Measurements from ENCODE around the gene SC5D.

SC5D gene

DNA sequence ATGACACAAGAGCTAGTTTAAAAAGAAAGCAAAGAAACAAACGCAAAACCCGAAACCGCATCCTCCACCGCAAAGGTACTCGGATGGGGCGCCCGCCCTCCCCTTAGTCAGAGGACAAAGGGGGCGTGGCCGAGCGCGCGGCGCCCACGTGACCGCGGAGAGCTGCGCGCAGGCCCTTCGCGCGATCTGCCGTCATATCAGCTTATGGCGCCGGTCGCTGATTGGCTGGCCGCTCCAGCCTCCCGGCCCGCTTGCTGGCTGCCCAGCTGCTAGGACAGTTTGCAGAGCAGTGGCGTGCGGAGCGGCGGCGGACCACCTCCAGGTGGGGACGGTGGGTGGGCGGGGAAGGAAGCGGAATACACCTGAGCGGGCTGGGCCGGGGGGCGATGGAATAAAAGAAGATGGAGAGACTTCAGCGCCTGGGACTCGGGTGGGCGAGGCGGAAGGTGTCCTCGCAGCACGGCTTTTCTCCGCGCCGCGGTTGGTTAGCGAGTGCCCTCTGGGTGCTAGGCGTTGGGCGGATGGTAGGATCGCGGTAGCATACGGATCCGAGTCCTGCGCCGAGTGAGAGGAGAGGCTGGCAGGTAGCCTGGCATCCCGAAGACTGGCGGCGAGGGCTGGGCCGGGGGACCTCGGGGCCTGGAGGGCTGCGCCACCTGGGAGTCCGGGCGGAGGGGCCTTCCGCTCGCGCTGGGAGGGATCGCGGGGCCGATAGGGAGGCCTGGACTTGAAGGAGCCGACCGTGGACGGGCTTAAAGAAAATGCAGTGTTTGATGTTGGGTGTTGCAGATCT, at the start of gene SC5D:
TSS of gene SC5D (plus strand) at position 277 of the 793 bp plus-strand sequence. CDS start 10,605 bp downstream, outside the sequence.
- DNase-seq: peak; percentile 88 to 91

DNA sequence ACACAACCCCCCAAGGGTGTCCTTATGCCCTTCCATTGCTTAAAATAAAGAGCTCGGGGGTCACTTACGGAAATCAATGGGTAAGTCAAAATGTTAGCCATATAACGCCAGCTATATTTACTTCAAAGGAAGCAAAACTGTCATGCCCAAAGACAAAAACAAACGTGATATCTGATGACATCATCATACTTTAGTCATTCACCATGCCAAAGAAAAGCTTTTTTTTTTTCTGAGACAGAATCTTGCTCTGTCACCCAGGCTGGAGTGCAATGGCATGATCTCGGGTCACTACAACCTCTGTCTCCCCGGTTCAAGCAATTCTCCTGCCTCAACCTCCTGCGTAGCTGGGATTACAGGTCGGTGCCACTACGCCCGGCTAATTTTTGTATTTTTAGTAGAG, 47.7 kb upstream of the SC5D start:
- DNase-seq: no peak

DNA sequence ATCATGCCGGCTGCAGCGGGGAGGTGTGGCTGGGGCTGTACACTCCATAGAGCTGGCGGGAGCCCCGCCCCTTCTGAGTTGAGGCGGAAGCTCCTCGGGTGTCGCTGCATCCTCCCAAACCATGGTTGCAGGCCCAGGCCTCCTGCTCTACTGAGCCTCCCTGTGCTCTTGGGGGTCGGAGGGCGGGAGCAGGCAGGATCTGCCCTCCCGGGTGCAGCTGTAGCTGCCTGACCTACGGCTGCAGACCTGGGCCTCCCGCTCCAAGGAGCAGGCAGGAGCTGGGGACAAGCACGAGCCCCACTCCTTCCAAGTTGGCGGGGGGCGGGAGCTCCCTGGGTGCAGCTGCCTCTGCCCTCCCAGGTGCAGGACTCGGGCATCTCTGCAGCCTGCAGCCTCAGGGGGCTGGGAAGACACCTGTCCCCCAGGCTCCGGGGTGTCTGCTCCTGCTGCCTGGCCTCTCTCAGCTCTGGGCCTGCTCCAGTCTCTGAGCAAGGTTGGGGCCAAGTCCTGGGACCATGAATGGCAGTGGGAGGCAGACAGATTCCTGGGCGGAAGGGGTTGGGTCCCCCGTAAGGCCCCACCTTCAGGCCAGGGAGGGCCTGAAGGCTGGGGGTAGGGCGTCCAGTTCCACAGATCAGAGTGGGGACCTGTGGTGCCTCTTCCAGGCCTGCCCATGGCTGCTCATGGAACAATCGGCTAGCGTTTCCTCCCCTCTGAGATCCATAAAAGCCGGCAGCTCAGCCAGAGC, 46.4 kb upstream of the SC5D start:
- DNase-seq: no peak

- DNase-seq: no peak
Measured at GRCh38 chr11:121246769-121247035, 45.9 kb upstream of the SC5D start.

- DNase-seq: no peak
Measured at GRCh38 chr11:121248496-121248895, 44.1 kb upstream of the SC5D start.

DNA sequence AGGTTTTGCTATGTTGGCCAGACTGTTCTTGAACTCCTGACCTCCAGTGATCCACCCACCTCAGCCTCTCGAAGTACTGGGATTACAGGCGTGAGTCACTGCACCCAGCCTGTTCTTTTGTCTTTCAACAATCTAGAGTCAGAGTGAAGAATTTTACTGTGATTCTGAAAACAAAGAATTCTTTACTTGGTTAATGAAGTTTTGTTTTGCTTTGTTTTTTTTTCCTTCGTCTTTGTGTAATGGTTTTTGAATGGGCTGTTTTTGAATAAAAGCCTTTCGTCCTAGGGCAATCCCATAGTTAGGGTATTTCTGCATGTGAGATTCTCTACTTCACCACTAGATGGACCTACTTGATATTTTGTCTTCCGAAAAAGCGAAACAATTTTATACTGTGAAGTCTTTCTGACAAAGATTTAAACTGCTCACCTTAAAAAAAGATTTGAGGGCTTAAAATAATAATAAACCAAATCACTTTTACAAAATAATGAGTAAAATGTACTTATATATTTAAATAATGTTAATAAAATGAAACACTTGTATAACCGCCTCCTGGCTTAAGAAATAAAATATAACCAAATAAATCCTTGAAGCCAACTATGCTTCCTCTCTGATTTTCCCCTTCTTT, 43.4 kb upstream of the SC5D start:
- peak in 1 of 2 experiments; percentile 19 for DNase-seq

DNA sequence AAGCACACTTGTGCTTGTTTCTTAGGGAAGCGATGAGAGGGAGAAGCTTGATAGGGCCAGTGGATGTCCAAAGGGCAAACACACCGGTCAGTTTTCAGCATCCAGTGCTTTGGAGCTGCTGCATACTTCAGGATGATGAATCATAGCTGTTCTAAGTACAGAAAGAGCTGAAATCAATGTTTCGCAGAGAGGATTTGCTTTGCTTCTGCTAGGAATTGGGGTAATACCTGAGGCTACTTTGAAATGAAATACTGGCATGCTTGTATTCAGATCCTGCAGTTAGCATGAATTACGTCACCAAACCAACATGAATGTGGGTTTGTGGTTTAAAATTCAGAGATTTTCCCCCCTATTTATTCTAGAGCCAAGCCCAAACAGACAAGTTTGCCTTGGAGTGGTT, 41.7 kb upstream of the SC5D start:
- DNase-seq: no peak

DNA sequence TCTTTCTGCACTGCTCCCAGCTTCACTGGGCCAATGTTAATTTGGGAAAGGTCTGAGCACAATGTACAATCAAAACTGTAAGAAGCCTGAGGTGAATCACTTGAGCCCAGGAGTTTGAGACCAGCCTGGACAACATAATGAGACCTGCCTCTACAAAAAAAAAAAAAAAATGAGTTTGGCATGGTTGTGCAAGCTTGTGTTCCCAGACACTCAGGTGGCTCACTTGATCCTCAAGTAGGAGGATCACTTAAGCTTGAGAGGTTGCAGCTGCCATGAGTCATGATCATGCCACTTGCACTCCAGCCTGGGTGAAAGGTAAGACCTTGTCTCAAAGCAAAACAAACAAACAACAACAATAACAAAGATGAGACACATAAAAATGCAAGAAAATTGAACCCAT, 38.6 kb upstream of the SC5D start:
- DNase-seq: no peak

DNA sequence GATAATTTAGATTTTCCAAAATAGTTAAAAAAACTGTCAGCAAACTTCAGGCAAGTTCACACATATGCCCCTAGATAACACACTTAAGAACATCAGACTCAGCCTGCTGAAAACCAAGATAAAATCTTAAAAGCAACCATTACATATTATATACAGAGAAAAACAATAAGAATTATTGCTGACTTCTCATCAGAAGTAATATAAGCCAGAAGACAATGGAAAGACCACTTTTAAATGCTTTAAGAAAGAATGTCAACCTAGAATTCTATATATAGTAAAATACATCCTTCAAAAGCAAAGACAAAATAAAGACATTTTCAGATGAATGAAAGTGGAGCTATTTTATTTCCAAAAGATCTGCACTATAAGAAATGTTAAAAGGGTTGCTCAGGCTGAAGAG, 37.8 kb upstream of the SC5D start:
- DNase-seq: no peak

DNA sequence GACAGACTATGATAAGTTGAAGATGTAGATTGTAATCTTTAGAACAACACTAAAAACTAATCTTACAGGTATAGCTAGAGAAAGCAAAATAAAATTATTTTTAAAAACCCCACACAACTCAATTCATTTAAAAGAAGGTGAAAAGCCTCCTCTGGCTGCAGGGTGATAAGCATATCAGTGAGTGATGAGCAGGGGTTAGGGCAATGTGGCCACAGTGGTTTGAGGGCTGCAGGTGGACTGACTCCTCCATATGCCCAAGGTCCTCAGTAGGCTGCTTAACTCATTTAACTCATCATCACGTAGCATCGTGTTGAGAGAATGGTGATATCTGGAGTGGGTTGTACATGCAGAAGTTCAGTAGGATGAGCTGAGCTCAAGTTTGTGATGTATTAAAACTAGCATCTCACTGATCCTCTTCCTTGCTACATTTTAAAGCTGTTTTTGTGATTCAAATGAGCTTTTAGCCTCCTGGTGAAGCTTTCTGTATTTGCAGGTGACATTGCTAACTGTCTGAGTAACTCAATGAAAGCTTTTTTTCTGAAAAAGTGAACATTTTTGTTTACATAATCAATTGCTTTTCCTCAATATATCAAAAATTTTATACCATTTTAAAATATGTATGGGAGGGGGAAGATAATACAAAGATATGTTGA, 37.0 kb upstream of the SC5D start:
- no peak for DNase-seq

GRCh38 chr11:121257289-121257688, 35.3 kb upstream of the SC5D start:
- DNase-seq: no peak

DNA sequence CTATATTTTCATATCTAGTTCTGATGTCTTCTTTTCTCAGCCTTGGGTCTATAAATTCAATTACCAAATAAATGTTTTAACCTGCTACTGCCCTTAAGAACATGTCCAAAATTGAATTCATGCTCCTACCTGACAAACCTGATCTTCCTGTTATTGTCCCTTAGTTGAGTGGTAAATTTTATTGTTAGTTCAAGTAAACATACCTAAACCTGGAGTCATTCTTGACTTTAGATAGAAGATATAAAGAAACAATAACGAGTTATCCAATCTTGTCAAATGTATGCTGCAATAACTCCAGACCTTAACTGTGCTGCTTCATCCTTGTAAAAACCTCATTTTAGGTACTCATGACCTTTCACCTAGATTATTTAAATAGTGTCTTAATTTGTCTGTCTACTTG, 34.6 kb upstream of the SC5D start:
- DNase-seq: no peak

DNA sequence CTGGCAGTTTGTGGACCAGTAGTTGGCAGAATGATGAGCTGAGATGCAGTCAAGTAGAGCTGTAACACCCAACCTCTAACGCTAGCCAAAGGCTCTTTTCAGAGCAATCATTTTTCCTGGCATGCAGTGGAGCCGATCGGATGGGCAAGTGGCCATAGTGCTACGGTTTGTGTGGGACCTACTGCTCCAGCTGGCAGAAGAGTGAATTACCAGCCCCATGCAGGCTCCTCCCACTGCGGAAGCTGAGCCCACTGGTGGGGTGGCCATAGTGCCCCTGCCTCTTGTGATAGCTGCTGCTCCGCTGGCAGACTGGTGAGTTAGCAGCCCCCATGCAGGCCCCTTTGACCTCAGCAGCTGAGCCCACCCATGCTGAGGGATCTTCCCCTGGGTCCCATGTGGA, 27.0 kb upstream of the SC5D start:
- DNase-seq: no peak

- no peak for DNase-seq
Measured at GRCh38 chr11:121268581-121268980, 24.0 kb upstream of the SC5D start.

- no peak for DNase-seq
Measured at GRCh38 chr11:121270001-121270678, 22.4 kb upstream of the SC5D start.

DNA sequence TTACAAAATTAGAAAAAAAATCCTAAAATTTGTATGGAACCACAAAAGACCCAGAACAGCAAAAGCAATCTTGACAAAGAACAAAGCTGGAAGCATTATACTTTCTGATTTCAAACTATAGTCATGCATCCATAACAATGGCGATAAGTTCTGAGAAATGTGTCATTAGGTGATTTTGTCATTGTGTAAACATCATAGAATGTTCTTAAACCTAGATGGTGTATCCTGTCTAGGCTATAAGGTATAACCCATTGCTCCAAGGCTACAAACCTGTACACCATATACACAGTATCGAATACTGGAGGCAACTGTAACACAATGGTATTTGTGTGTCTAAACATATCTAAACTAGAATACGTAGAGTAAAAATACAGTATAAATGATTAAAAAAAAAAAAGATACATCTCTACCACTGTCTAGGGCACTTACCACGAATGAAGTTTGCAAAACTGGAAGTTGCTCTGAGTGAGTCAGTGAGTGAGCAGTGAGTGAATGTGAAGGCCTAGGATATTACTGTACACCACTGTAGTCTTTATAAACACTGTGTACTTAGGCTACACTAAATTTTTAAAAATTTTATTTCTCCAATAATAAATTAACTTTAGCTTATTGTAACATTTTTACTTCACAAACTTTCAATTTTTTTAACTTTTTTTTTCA, 18.1 kb upstream of the SC5D start:
- no peak for DNase-seq

DNA sequence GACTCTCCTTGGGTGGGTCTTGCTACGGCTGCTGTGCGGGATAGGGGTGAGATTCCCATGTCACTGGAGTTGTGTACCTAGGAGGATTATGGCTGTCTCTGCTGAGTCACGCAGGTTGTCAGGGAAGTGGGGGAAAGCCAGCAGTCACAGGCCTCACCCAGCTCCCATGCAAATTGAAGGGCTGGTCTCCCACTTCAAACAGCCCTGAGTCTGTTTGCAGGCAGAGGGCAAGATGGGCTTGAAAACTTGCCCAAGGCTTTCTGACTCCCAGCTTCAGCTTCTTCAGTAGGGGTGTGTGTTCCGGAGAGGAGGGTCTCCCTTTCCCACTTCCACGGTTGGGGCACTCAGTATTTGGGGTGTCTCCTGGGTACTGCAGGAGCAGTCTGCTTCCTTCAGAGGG, 10.9 kb upstream of the SC5D start:
- DNase-seq: no peak

DNA sequence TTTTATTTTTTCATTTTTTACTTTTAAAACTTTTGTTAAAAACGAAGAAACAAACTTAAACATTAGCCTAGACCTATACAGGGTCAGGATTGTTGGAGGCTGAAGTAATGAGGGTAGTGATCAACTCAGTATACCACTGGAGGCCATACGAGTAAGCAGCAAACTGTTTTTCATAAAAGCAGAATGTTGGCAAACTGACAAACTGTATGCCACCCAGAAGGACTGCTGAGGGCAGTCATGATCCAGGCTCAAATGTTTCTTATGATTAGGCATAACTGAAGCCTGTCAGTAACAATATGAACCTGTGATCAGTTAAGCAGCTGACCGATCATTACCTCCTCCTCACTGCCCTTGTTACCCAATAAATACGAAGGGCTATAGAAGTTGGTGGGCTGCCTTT, 10.2 kb upstream of the SC5D start:
- DNase-seq: no peak

DNA sequence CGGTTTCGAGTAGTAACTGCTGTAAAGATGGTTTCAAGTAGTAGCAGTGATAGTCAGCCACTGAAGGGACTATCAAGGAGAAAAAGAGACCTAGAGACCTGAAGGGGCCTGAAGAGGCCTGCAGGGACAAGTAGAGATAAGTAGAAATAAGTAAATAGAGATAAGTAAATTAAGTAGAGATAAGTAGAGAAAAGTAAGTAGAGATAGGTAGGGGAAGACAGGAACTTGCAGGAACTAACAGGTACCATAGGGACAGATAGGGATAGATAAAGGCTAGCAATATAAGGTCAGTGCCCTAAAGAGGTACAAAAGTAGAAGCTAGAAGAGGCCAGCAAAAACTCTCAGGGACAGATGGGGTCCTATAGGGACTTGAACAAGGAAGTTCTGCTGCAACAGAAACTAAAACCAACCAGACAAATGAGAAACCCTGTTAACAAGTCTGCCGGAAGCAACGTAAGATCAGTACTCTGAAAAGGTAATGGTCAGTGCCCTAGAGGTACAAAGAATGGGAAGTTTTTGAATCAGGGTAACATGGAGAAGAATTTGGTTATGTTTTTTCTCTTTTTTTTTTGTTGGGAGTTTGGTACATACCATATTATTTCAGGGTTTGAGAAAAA, 9.6 kb upstream of the SC5D start:
- no peak for DNase-seq

DNA sequence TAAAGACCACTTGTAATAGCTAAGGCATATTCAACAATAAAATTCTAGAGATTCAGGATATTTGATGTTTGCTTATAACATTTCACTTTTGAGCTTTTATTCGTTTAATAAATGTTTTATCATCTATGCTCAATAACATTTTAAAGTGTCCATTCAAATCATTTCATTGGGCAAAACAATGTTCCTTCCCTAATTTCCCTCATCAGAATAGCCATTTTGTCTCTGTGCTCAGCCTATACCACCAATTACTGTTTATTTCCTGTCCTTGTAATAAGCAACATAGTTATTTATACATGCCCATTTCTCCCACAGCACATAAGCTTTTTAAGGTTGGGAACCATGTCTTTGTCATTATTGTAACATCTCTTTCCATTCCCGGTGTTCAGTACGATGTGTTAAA, 1.3 kb upstream of the SC5D start:
- DNase-seq: no peak

DNA sequence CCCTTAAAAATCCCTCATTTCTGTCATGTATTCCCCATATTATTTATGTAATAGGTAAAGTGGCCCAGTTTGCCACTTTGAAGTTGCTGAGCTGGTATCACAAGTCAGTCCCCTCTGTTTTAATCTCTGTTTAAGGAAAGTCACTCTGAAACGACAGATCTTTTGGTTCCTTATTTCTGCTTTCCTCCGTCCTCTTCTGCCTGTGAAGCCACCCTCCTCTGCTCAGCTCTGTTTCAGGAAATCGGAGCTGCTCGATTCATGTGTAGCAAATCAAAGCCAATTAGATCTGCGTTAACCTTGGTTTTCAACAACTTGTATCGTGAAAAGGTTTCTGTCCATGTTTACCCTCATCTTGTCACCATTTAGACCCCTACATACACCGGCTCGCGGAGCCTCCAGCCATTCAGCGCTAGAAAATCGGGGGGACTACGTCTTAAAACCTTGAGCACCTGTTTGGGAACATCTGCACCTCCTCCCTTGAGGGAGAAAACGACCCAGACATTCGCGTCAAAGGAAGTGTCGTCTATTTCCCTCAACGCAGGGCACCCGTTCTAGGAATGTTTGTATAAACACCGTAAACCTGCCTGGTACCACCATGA, 576 bp upstream of the SC5D start:
- DNase-seq: peak in 1 of 2 experiments; percentile 17

- DNase-seq: no peak
Measured at GRCh38 chr11:121293288-121293594, 670 bp downstream of the SC5D start.
